ENCODE results near the gene ETF1.
"Not testable (repeated sequence)": the region's sequence is repeated elsewhere in the genome, so short reads cannot be mapped to it uniquely, and the experiment has no call there.

ETF1 gene

GRCh38 chr5:138490648-138491283 is 52.3 kb downstream of the ETF1 start:
- DNase-seq (ENCODE audit: low spot score), result no peak

- DNase-seq (ENCODE audit: low spot score), result no peak
Observed at GRCh38 chr5:138489683-138490061, 53.4 kb downstream of the ETF1 start.

GRCh38 chr5:138488481-138488945 is 54.5 kb downstream of the ETF1 start:
- DNase-seq (ENCODE audit: low spot score), result no peak

GRCh38 chr5:138482638-138483037 is 60.4 kb downstream of the ETF1 start:
- no peak for DNase-seq (ENCODE audit: low spot score)

GRCh38 chr5:138476918-138477317 is 66.1 kb downstream of the ETF1 start:
- no peak for DNase-seq (ENCODE audit: low spot score)

GRCh38 chr5:138473151-138473550 is 69.9 kb downstream of the ETF1 start:
- not testable (repeated sequence) for DNase-seq (ENCODE audit: low spot score)

- peak; percentile 5 for DNase-seq (ENCODE audit: low spot score)
Observed at GRCh38 chr5:138472353-138472752, 70.7 kb downstream of the ETF1 start.

GRCh38 chr5:138471052-138471361 is 72.0 kb downstream of the ETF1 start:
- DNase-seq (ENCODE audit: low spot score), result peak; percentile 4

- peak; percentile 14 for DNase-seq (ENCODE audit: low spot score)
Observed at GRCh38 chr5:138470322-138471051, 72.5 kb downstream of the ETF1 start.

- DNase-seq (ENCODE audit: low spot score), result peak; percentile 5
Observed at GRCh38 chr5:138469540-138470321, 73.3 kb downstream of the ETF1 start.

GRCh38 chr5:138468966-138469539 is 74.0 kb downstream of the ETF1 start:
- DNase-seq (ENCODE audit: low spot score), result peak; percentile 6

- no peak for DNase-seq (ENCODE audit: low spot score)
Observed at GRCh38 chr5:138468133-138468965, 74.7 kb downstream of the ETF1 start.

GRCh38 chr5:138467711-138468132 is 75.3 kb downstream of the ETF1 start:
- DNase-seq (ENCODE audit: low spot score), result peak; percentile 11

GRCh38 chr5:138466900-138467710 is 75.9 kb downstream of the ETF1 start:
- peak; percentile 24 for DNase-seq (ENCODE audit: low spot score)

- DNase-seq (ENCODE audit: low spot score), result no peak
Observed at GRCh38 chr5:138466125-138466899, 76.7 kb downstream of the ETF1 start.

- peak; percentile 96 for DNase-seq (ENCODE audit: low spot score)
Observed at GRCh38 chr5:138465261-138466124, 77.5 kb downstream of the ETF1 start, which contains the start of gene EGR1. TSS of gene EGR1 (plus strand) at chr5:138465479. CDS start at chr5:138465762, 283 bp downstream.

- peak; percentile 99 for DNase-seq (ENCODE audit: low spot score)
Observed at GRCh38 chr5:138464388-138465260, 78.4 kb downstream of the ETF1 start.

- DNase-seq (ENCODE audit: low spot score), result peak; percentile 97
Observed at GRCh38 chr5:138464008-138464387, 79.0 kb downstream of the ETF1 start.

Measured in hematopoietic multipotent progenitor cell treated with erythropoietin and hydrocortisone succinate and interleukin-3 and kit ligand, for 17 days (in vitro differentiated cells).